Esophagus muscularis mucosa (tissue), 4 donors: Measurements from ENCODE around the gene LRMDA. TPM values are rescaled to one million over a fixed set of nuclear protein-coding genes. Genes with fewer than 3 reads are reported as not detected.

ENCODE experiments used
- DNase-seq: peaks from one replicate; pipeline ENCODE4 v3.0.0-alpha.2; 2017; ENCODE audit errors: extremely low spot score
- H3K27ac ChIP-seq, 4 donors: fragments of 200-600 bp; sonication (generic); replicated peaks in 1 of 4; 1 replicate in 3 of 4; 2 replicates in 1 of 4; pipeline ENCODE4 v1.5.1; 2016 to 2019; ENCODE audit warnings: mild to moderate bottlenecking in 1 of 4
- H3K27me3 ChIP-seq, 4 donors: fragments of 200-600 bp; sonication (generic); one replicate each; pipeline versions ENCODE4 v1.5.1 to v1.6.0; 2016 to 2019
- H3K36me3 ChIP-seq, 4 donors: fragments of 200-600 bp; sonication (generic); one replicate each; pipeline ENCODE4 v1.5.1; 2016 to 2019
- H3K4me1 ChIP-seq, 4 donors: fragments of 200-600 bp; sonication (generic); one replicate each; pipeline ENCODE4 v1.5.1; 2016 to 2019
- H3K4me3 ChIP-seq, 4 donors: fragments of 200-600 bp; sonication (generic); 1 replicate in 2 of 4; 2 replicates in 2 of 4; pipeline ENCODE4 v1.5.1; 2016 to 2019; ENCODE audit warnings: mild to moderate bottlenecking in 4 of 4, moderate library complexity in 1 of 4
- H3K9me3 ChIP-seq, 4 donors: fragments of 200-600 bp; sonication (generic); 1 replicate in 3 of 4; 2 replicates in 1 of 4; pipeline ENCODE4 v1.5.1; 2016 to 2019
- EP300 ChIP-seq: sonication (generic); formaldehyde crosslinking; IDR thresholded peaks from one replicate; pipeline ENCODE4 v1.6.1; 2017; ENCODE audit warnings: antibody characterized with exemption
- POLR2A ChIP-seq: fragments of 450-650 bp; IDR thresholded peaks from one replicate; pipeline ENCODE4 v1.6.1; 2017; ENCODE audit warnings: antibody characterized with exemption, moderate library complexity, mild to moderate bottlenecking, low read depth
- POLR2AphosphoS5 ChIP-seq, 2 donors: sonication (generic); formaldehyde crosslinking; IDR thresholded peaks; one replicate each; pipeline ENCODE4 v1.6.1; 2017; ENCODE audit warnings: antibody characterized with exemption in 2 of 2
- WGBS: methylation state at CpG from one replicate; pipeline ENCODE4 v1.1.5; 2018; 5-methylcytosine and 5-hydroxymethylcytosine counted together
- intact Hi-C: fragments of 100-400 bp; cut with DNase I; formaldehyde crosslinking; loops from one replicate; pipeline ENCODE4 v1.15.1; 2023
- total RNA-seq, 4 donors: library from RNA; depleted of rRNA; stranded (reverse); fragments of >200 nt; gene quantifications; one replicate each; pipeline versions ENCODE4 v1.1.0 to v1.2.1, GENCODE V29; 2016
- TF ChIP-seq, protein P1 (sequence below), 3 experiments: fragments of 200-600 bp in 2 of 3; fragments of 450-650 bp in 1 of 3; sonication (generic) in 2 of 3; IDR thresholded peaks; one replicate each; pipeline ENCODE4 v1.5.1; 2017 to 2019; ENCODE audit warnings: antibody characterized with exemption in 3 of 3, mild to moderate bottlenecking in 2 of 3, moderate library complexity in 1 of 3

Gene LRMDA
- total RNA-seq, 4 donors from 2014 or later, result 14.3 to 34.9 (median 26.5) TPM

DNA sequence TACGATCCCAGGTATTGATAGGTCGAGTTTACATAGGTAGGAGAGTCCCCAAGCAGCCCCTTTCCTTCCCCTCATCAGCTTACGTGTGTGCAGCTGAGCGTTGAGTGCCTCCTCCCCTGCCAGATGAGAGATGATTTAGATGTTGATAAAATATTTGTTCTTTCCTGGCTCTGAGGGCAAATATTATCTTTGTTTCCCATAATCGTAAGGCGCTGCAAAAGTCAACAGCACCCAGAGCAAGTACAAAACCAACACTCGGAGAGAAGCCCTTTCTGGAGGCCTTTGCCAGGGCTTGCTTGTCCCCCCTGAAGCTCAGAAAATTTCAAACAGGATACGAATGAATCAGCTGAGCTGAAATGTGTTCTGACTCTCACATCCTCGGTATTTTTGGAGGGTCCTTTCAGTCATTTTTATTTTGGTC, 683.2 kb downstream of the LRMDA start:
- WGBS, result 77% methylated on average over 9 of the region's 9 CpGs
- Histone ChIP-seq H3K9me3 (no peaks in the 10 kb centered on the region), H3K36me3 (no peaks in the 10 kb centered on the region), H3K27ac (no peak overlapping the region), H3K4me1 (no peaks in the 10 kb centered on the region), H3K27me3 (no peaks in the 10 kb centered on the region), H3K4me3 (no peak overlapping the region)
- intact Hi-C loops, result no loop called here
- DNase-seq, result no peak
- TF ChIP-seq, protein P1, sequence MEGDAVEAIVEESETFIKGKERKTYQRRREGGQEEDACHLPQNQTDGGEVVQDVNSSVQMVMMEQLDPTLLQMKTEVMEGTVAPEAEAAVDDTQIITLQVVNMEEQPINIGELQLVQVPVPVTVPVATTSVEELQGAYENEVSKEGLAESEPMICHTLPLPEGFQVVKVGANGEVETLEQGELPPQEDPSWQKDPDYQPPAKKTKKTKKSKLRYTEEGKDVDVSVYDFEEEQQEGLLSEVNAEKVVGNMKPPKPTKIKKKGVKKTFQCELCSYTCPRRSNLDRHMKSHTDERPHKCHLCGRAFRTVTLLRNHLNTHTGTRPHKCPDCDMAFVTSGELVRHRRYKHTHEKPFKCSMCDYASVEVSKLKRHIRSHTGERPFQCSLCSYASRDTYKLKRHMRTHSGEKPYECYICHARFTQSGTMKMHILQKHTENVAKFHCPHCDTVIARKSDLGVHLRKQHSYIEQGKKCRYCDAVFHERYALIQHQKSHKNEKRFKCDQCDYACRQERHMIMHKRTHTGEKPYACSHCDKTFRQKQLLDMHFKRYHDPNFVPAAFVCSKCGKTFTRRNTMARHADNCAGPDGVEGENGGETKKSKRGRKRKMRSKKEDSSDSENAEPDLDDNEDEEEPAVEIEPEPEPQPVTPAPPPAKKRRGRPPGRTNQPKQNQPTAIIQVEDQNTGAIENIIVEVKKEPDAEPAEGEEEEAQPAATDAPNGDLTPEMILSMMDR (IDR thresholded peaks at IDR 0.05), result no peak
- TF ChIP-seq POLR2A, result no peak
- no peak for TF ChIP-seq POLR2AphosphoS5 (IDR thresholded peaks at IDR 0.05)
- TF ChIP-seq EP300, result no peak

DNA sequence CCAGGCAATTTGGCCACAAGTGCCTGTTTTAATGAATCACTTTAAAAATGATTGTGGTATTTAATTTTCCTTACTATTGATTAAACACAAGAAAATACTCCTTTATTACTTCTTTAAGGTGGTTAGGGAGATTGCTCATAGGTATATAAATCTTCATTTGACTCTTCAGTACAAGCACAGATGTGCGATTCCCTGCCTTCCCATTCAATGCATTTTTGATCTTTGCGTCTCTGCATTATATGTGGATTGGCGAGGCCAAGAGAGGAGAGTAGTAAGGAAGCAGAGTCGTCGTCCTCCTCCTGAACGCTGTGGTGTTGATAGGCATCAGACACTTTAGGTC, 683.7 kb downstream of the LRMDA start:
- Histone ChIP-seq H3K4me1 (no peaks in the 10 kb centered on the region), H3K27me3 (no peaks in the 10 kb centered on the region), H3K9me3 (no peaks in the 10 kb centered on the region), H3K27ac (no peak overlapping the region), H3K36me3 (no peaks in the 10 kb centered on the region), H3K4me3 (no peak overlapping the region)
- intact Hi-C loops, result no loop called here
- TF ChIP-seq EP300 (no peak), POLR2AphosphoS5 (IDR thresholded peaks at IDR 0.05) (no peak), POLR2A (no peak)
- TF ChIP-seq, protein P1 (IDR thresholded peaks at IDR 0.05), result no peak
- DNase-seq, result no peak
- WGBS, result 74% methylated on average over 6 of the region's 6 CpGs

DNA sequence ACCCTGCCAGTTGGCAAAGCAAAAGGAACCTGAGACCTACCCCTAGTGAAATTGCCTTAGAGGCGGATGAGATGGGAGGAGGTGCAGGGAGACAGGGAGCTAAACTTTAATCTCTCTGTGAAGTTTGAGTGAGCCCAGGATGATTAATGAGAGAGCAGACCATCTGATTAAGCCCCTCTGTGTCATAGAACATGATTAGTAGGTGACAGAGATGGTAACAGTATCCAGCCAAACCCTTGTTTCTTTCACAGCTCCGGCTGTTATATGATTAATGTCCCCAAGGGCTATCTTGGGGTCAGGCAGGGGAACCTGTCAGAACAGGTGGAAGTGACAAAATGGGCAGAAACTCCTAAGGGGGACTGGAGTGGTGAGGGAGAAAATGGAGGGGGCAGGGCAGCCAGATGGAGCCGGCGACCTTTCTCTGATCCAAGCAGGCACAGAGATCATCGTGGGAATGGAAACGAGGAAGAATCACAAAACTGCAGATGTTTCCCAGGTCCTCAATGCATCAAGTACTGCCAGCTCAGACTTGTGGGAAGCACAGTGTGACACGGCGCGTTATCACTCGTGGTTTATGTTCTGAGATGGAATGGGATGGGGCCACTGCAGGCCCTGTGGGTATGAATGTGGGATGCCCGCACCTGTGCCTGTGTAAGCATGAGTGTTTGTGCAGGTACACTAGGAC, 684.2 kb downstream of the LRMDA start:
- H3K27ac ChIP-seq, result no peak overlapping the region

DNA sequence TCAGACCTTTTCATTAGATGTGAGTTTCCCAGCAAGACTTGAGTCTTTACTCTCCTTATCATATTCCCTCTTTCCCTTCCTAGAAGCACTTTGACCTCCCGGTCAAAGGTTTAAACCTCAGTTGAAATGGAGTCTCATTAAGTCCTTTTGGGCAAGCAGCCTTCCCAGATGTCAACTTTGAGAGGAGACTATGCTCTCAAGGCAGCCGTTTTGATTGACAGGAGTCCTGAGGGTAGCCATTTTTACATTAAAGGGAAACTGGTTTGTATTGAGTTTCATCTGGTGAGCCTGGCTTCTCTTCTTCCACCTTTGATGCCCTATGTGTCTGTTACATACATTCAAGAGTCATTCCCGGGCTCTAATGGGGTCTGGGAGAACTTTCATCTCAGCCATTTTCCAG, 685.1 kb downstream of the LRMDA start:
- 62% methylated on average over 3 of the region's 3 CpGs for WGBS
- no peak for DNase-seq
- Histone ChIP-seq H3K36me3 (no peaks in the 10 kb centered on the region), H3K27ac (no peak overlapping the region), H3K9me3 (no peaks in the 10 kb centered on the region), H3K4me3 (no peak overlapping the region), H3K27me3 (no peaks in the 10 kb centered on the region), H3K4me1 (no peaks in the 10 kb centered on the region)
- intact Hi-C loops, result no loop called here
- no peak for TF ChIP-seq POLR2AphosphoS5 (IDR thresholded peaks at IDR 0.05)
- TF ChIP-seq, protein P1 (IDR thresholded peaks at IDR 0.05), result no peak
- no peak for TF ChIP-seq EP300
- no peak for TF ChIP-seq POLR2A

More for the DNA sequence above, 684.2 kb downstream of the LRMDA start:
- Histone ChIP-seq H3K36me3 (no peaks in the 10 kb centered on the region), H3K9me3 (no peaks in the 10 kb centered on the region), H3K4me1 (no peaks in the 10 kb centered on the region), H3K27me3 (no peaks in the 10 kb centered on the region), H3K4me3 (no peak overlapping the region)
- intact Hi-C loops, result no loop called here
- WGBS, result 83% methylated on average over 11 of the region's 11 CpGs
- DNase-seq, result no peak
- TF ChIP-seq EP300 (no peak), POLR2AphosphoS5 (IDR thresholded peaks at IDR 0.05) (no peak), POLR2A (no peak)
- TF ChIP-seq, protein P1 (IDR thresholded peaks at IDR 0.05), result no peak

DNA sequence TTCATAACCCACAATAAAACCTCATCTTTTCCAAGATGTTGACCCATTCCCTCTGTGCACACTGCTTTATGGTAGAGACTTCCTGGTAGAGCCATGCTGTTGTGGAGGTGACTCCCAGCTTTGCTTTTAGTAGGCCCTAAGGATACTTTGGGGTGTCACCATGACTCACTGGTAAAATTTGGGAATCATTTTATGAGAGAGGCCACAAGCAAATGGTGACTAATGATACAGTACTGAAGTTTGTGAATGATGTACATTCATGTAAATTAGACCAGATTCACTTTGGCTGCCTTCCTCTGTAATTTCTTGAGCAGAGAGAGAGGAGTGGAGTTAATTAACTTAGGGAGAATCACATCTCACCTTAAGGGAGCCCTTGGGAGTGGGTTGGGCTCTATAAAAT, 686.5 kb downstream of the LRMDA start:
- DNase-seq, result no peak
- intact Hi-C loops, result no loop called here
- H3K27me3 ChIP-seq, result no peaks in the 10 kb centered on the region
- H3K4me1 ChIP-seq, result no peaks in the 10 kb centered on the region
- no peaks in the 10 kb centered on the region for H3K36me3 ChIP-seq
- no peaks in the 10 kb centered on the region for H3K9me3 ChIP-seq
- no peak overlapping the region for H3K27ac ChIP-seq
- TF ChIP-seq POLR2A (no peak), EP300 (no peak), POLR2AphosphoS5 (IDR thresholded peaks at IDR 0.05) (no peak)
- TF ChIP-seq, protein P1 (IDR thresholded peaks at IDR 0.05), result no peak
- no peak overlapping the region for H3K4me3 ChIP-seq
